GM18858 (cell line): ENCODE data around the gene MPO.

Source experiments
- ATAC-seq: cut with Tn5 transposase; IDR thresholded peaks from one replicate; pipeline ENCODE4 v1.9.1; 2021; ENCODE audit not compliant: unreplicated experiment

Gene MPO

DNA sequence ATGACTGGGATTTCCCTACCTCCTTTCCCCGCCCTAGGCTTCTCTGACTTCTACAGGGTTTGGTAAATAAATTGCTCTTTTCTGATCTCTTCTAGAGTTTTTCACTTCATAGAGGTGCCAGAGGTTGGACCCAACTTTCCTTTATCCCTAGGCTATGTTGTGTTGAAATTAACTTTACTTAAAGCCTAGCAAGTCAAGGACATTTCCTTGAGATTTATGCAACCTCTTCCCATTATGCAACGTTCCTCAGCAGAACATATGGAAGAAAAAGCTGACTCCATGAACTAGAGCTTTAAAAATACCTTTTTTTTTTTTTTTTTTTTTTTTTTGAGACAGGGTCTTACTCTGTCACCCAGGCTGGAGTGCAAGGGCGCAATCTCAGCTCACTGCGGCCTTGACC, 15.5 kb downstream of the MPO start:
- ATAC-seq = no peak

DNA sequence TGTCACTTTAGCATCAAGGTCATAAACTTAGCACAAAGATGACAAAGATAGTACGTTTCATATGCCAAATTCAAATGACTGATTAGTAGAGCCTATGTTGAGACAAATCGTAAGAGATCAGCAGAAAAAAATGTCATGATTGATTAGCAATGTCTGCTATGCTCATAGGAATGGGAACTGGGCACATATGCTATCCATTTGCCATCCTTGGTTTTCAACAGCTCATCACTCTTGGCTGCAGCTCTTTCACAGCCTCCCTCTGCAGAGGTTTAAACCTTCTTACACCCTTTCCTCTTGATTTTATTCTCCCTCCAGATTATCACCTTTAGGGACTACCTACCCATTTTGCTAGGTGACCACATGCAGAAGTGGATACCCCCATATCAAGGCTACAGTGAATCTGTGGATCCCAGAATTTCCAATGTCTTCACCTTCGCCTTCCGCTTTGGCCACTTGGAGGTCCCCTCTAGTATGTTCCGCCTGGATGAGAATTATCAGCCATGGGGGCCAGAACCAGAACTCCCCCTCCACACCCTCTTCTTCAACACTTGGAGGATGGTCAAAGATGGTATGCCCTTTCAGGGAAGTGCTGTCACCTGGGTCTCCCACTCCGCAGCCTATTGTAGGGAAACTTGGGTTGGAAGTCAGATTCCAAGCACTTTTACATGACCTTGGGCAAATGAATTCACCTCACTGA, 16.2 kb downstream of the MPO start:
- ATAC-seq = no peak

DNA sequence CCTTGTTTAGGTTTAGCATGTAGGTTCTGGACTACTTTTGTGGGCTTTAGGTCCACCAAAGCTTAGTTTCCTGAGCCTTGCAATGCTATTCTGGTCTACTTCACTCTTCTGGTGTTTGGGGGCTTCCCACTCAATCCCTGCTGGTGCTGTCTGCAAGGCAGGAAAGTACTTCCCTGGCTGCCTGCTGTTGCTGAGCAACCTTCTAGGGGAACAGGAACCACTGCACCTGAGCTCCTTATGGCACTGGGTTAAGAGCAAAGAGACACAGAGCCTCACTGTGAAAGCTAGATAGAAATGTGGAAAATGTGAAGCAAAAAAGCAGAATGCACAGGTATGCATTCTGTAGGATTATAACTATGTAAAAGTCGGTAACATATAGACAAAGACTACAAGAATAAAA, 17.0 kb downstream of the MPO start:
- no peak for ATAC-seq

DNA sequence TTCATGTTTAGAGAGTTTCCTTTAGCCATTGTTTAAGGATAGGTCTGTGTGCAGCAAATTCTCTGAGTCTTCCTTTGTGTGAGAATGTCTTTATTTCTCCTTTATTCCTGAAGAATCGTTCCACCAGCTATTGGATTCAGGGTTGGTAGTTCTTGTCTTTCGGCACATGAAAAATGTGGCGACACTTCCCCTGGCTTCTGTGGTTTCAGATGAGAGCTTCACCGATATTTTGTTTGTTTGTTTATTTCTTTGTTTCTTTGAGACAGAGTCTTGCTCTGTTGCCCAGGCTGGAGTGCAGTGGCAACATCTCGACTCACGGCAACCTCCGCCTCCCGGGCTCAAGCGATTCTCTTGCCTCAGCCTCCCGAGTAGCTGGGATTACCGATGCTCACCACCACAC, 18.6 kb downstream of the MPO start:
- ATAC-seq = no peak

- ATAC-seq = no peak
Measured at GRCh38 chr17:58254803-58255202, 25.9 kb downstream of the MPO start.

DNA sequence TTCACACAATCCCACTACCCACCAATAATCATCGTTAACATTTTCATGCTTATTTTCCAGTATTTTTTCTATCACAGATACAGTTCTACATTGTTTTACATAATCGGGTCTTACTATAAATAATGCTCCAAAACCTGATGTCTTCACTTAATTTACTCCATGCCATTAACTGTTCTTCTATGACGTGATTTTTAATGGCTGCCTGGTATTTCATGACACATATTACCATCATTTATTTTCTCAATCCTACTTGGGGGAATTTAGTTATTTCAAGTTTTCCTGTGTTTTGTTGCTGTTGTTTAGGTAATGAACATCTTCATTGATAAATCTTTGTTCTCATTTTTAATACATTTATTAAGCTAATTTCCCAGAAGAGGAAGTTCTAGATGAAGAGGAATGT, 27.7 kb downstream of the MPO start:
- ATAC-seq = no peak

DNA sequence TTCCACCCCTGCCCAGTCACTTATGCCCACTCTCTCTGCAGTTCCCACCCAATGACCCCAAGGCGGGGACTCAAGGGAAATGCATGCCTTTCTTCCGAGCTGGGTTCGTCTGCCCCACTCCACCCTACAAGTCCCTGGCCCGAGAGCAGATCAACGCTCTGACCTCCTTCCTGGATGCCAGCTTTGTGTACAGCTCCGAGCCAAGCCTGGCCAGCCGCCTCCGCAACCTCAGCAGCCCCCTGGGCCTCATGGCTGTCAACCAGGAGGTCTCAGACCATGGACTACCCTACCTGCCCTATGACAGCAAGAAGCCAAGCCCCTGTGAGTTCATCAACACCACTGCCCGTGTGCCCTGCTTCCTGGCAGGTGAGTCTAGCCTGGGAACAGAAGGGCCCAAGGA, 28.6 kb downstream of the MPO start:
- no peak for ATAC-seq

- ATAC-seq = no peak
Measured at GRCh38 chr17:58250344-58251011, 30.3 kb downstream of the MPO start.

DNA sequence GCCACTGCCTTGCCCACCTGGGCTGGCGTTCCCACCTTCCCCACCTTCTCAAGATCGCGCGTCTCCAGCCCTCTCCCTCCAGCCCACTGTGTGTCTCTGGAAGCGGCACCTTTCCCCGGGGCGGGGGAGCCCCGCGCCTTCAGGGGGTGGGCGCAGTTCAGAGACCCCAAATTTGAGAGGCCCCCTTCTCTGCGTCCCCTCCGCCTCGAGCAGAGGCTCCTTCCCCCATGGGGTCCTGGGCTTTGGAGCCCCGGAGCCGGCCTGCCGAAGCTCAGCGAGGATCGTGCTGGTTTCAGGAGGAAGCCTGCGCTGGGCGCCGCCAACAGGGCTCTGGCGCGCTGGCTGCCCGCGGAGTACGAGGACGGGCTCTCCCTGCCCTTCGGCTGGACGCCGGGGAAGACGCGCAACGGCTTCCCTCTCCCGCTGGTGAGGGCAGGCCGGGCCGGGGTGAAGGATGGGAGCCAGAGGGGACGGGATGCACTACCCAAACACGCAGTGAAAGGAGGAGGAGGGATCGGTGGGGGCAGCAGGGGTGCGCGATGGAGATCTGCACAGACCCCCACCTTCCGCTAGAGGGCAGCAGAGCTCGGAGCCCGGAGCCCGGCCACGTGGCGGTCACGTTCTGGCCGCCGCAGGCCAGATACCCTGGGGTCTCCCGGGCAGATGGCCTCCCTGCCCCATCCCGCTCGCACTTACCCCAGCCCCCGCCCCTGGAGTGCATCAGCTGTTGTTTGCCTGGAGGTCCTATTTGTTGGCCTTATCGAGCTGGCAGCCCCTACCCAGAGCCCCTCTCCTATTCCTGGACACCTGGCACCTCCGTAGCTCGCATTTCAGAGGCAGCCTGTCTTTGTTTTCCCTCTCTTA, 31.2 kb downstream of the MPO start:
- ATAC-seq = no peak

DNA sequence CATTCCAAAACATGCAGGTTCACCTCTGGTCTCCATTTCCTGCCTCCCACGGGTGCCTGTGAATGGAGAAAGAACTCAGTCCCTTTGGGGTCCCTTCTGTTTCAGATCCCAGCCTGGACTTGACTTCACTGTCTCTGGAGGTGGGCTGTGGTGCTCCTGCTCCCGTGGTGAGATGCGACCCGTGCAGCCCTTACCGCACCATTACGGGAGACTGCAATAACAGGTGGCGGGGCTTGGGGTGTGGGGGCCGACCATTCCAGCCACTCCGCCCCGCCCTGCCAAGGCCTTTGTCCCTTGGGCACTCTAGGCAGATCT, 31.8 kb downstream of the MPO start:
- no peak for ATAC-seq

GRCh38 chr17:58247511-58248363, 33.0 kb downstream of the MPO start:
- ATAC-seq = no peak

DNA sequence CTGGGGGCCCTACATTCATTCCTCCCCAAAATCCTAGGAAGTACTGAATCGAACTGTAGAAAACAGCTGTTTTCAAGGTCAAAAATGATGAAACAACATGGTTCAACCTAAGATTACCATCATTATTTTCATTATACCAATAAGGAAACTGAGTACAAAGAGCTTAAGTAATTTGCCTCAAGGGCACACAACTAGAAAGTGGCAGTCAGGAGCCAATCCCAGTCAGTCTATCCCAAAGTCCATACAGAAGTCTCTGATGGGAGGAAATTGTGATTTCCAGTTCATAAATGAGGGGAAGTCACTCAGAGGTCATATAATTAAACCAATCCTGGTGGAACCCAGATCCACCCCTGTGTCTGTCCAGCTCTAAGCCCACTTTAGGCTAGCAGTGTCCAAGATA, 34.0 kb downstream of the MPO start:
- no peak for ATAC-seq

GRCh38 chr17:58246104-58246740, 34.5 kb downstream of the MPO start:
- ATAC-seq = no peak

DNA sequence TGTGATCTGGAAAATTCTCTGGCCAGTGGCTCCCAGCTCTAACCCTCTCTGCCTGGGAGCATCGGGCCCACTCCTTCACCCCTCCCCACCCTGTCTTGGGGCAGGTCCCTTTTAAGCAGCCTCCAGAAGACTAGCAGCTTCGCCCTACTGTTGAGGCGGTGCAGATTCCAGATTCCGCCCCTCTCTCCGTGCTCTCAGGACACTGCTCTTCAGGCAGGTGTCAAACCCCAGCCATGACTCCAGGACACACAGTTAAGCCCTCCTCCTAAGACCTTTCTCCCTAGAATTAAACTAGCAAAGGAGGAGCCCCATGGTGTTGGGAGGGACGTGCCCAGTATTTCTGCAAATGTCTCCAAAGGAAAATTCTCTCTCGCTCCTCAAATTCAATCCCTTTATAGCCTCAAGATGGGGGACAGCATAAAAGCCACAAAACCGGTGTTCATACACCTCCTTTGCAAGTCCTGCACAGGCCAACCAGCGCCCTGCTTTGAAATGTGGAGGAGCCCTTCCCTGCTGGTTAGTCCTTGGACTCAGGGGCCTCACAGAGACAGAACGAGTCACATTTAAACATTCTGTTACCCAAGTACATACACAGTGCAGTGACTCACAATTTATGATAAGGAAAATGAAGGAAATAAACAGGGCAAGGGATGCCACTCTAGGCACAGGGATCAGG, 35.2 kb downstream of the MPO start:
- ATAC-seq = no peak

DNA sequence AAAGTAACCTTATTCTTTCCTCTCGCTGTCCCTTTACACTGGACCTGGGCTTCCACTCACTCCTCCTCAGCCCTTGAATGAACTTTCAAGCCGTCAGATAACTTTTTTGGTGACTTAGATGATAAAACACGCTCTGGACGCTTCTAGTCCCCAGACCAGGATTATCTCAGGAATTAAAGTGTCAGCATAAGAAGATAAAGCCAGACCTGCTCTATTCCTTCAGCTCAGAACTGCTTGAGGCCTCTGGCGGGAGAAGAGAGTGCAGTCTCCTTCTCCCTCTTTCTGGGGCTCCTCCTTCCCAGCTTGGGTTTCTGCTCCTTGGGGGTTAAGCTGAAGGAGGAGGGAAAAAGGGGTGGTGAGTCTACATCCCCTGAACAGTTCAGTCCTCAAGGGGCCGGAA, 35.8 kb downstream of the MPO start:
- no peak for ATAC-seq

GRCh38 chr17:58242171-58242784, 38.5 kb downstream of the MPO start:
- no peak for ATAC-seq

DNA sequence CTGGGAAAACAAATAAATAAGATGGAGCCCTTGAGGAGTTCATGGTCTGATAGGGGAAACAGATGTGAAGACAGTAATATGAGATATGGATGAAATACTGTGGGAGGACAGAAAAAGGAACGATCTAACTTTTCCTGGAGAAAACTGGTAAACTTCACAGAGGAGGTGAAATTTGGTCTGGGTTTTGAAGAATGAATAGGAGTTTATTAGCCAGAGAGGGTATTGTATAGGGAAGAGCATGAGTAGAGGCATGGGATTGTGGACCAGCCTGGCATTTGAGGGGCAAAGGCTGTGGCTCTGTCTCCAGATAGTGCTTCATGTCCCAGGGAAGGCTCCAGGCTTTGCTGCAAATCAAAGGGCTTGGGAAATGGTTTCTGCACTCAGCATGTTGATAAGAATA, 40.7 kb downstream of the MPO start:
- ATAC-seq = no peak

- ATAC-seq = no peak
Measured at GRCh38 chr17:58238147-58238634, 42.5 kb downstream of the MPO start, which contains the start of gene LPO. Gene LPO, plus strand, starts transcription at chr17:58238584. Its CDS starts 4,396 bp downstream, at chr17:58242980.

- no peak for ATAC-seq
Measured at GRCh38 chr17:58236394-58236793, 44.3 kb downstream of the MPO start.
